OCI-LY1 (cell line): Measurements from ENCODE around the gene HEXIM2.

Source experiments
- H2AFZ ChIP-seq: fragments of 200-600 bp; sonication (generic), shearing (Covaris generic); 2 replicates; pipeline ENCODE4 v1.6.0; 2014; ENCODE audit warnings: antibody characterized with exemption, mild to moderate bottlenecking, low read length
- H3F3A ChIP-seq: fragments of 200-600 bp; sonication (generic), shearing (Covaris generic); 2 replicates; pipeline ENCODE4 v1.6.0; 2014; ENCODE audit warnings: mild to moderate bottlenecking, antibody characterized with exemption, low read length, moderate library complexity; ENCODE audit not compliant: insufficient read depth
- H3K27ac ChIP-seq: fragments of 200-600 bp; sonication (generic); 2 replicates; pipeline ENCODE4 v1.5.1; 2014; ENCODE audit warnings: low read length, mixed run types, mild to moderate bottlenecking, low read depth; ENCODE audit not compliant: poor library complexity, severe bottlenecking
- H3K27me3 ChIP-seq: fragments of 200-600 bp; sonication (generic); 2 replicates; pipeline ENCODE4 v1.6.0; 2014; ENCODE audit warnings: antibody characterized with exemption, mild to moderate bottlenecking, low read length, moderate library complexity; ENCODE audit not compliant: insufficient read depth
- H3K36me3 ChIP-seq: fragments of 200-600 bp; sonication (generic); 2 replicates; pipeline ENCODE4 v1.6.1; 2014; ENCODE audit warnings: mild to moderate bottlenecking, antibody characterized with exemption, low read length, moderate library complexity, mixed read lengths; ENCODE audit not compliant: insufficient read depth
- H3K4me1 ChIP-seq: fragments of 200-600 bp; sonication (generic); 2 replicates; pipeline ENCODE4 v1.5.1; 2014; ENCODE audit warnings: mild to moderate bottlenecking, low read length, moderate library complexity; ENCODE audit not compliant: insufficient read depth, severe bottlenecking
- H3K4me2 ChIP-seq: fragments of 200-600 bp; sonication (generic), shearing (Covaris generic); 2 replicates; pipeline ENCODE4 v1.6.1; 2014; ENCODE audit warnings: low read length
- H3K4me3 ChIP-seq: fragments of 200-600 bp; sonication (generic); 2 replicates; pipeline ENCODE4 v1.5.1; 2014; ENCODE audit warnings: low read length, low read depth, mild to moderate bottlenecking, mixed read lengths; ENCODE audit not compliant: poor library complexity, severe bottlenecking
- H3K79me2 ChIP-seq: fragments of 200-600 bp; shearing (Covaris generic); 2 replicates; pipeline ENCODE4 v1.6.1; 2016; ENCODE audit warnings: mixed run types, low read length, mixed read lengths; ENCODE audit not compliant: insufficient read depth
- H3K9ac ChIP-seq: fragments of 200-600 bp; sonication (generic), shearing (Covaris generic); 2 replicates; pipeline ENCODE4 v1.6.1; 2014; ENCODE audit warnings: mild to moderate bottlenecking, low read length, mixed read lengths
- H3K9me2 ChIP-seq: fragments of 200-600 bp; sonication (generic), shearing (Covaris generic); 2 replicates; pipeline ENCODE4 v1.6.1; 2014; ENCODE audit warnings: low read depth, mild to moderate bottlenecking, low read length, mixed read lengths
- H3K9me3 ChIP-seq: fragments of 200-600 bp; shearing (Covaris generic); 2 replicates; pipeline ENCODE4 v1.6.1; 2014; ENCODE audit warnings: low read length, mixed read lengths
- H4K20me1 ChIP-seq: fragments of 200-600 bp; sonication (generic), shearing (Covaris generic); 2 replicates; pipeline ENCODE4 v1.6.0; 2016; ENCODE audit warnings: mild to moderate bottlenecking, low read length; ENCODE audit not compliant: insufficient read depth
- CTCF ChIP-seq: fragments of 200-600 bp; sonication (generic), shearing (Covaris generic); IDR thresholded peaks from 2 replicates; pipeline ENCODE4 v1.5.1; 2017; ENCODE audit warnings: mild to moderate bottlenecking, antibody characterized with exemption, low read length, moderate library complexity, mixed read lengths
- EZH2 ChIP-seq: fragments of 200-600 bp; sonication (generic), shearing (Covaris generic); IDR thresholded peaks from 2 replicates; pipeline ENCODE4 v1.8.0; 2017; ENCODE audit warnings: borderline replicate concordance, mixed run types, mild to moderate bottlenecking, antibody characterized with exemption, low read length, moderate library complexity, mixed read lengths

HEXIM2 gene

GRCh38 chr17:45132320-45132571, 29.4 kb upstream of the HEXIM2 start, which contains the start of gene PLCD3:
Gene PLCD3 (minus strand): TSS chr17:45132515. CDS start chr17:45132410, 105 bp downstream.
- H3K9me2 ChIP-seq: no peaks in the 10 kb centered on the region
- no peaks in the 10 kb centered on the region for H3F3A ChIP-seq
- H4K20me1 ChIP-seq: no peaks in the 10 kb centered on the region
- TF ChIP-seq EZH2: no peak
- no peak for TF ChIP-seq CTCF
- no peaks in the 10 kb centered on the region for H3K36me3 ChIP-seq
- no peak within 1 kb of the TSS for H2AFZ ChIP-seq
- H3K27me3 ChIP-seq: no peaks in the 10 kb centered on the region
- H3K4me1 ChIP-seq: peaks cover 17% of the 10 kb centered on the region
- peak within 1 kb of the TSS; percentile 92 for H3K4me2 ChIP-seq
- no peaks in the 10 kb centered on the region for H3K79me2 ChIP-seq
- peak within 1 kb of the TSS; percentile 65 for H3K4me3 ChIP-seq
- no peak within 1 kb of the TSS for H3K27ac ChIP-seq
- no peaks in the 10 kb centered on the region for H3K9me3 ChIP-seq
- H3K9ac ChIP-seq: peak within 1 kb of the TSS; percentile 51; the same call in 1 of the 2 replicates

- no peaks in the 10 kb centered on the region for H3K36me3 ChIP-seq
- peak overlapping the region; percentile 51; the same call in 1 of the 2 replicates for H3K9ac ChIP-seq
- H3K4me1 ChIP-seq: peaks cover 17% of the 10 kb centered on the region
- no peaks in the 10 kb centered on the region for H3K27me3 ChIP-seq
- no peaks in the 10 kb centered on the region for H3K9me3 ChIP-seq
- H2AFZ ChIP-seq: no peak overlapping the region
- H3K9me2 ChIP-seq: no peaks in the 10 kb centered on the region
- H3K27ac ChIP-seq: no peak overlapping the region
- H3F3A ChIP-seq: no peaks in the 10 kb centered on the region
- peak overlapping the region; percentile 65 for H3K4me3 ChIP-seq
- TF ChIP-seq EZH2 (no peak), CTCF (peak; percentile 76)
- no peaks in the 10 kb centered on the region for H3K79me2 ChIP-seq
- no peaks in the 10 kb centered on the region for H4K20me1 ChIP-seq
- peak overlapping the region; percentile 92 for H3K4me2 ChIP-seq
Observed at GRCh38 chr17:45132572-45133463, 28.9 kb upstream of the HEXIM2 start.

GRCh38 chr17:45135192-45135977, 26.3 kb upstream of the HEXIM2 start, which contains the start of gene ACBD4:
Gene ACBD4 (plus strand): TSS chr17:45135687. CDS start chr17:45136145, 458 bp downstream.
- no peaks in the 10 kb centered on the region for H4K20me1 ChIP-seq
- H3K4me1 ChIP-seq: peaks cover 17% of the 10 kb centered on the region
- no peak within 1 kb of the TSS for H3K27ac ChIP-seq
- H3F3A ChIP-seq: no peaks in the 10 kb centered on the region
- no peaks in the 10 kb centered on the region for H3K36me3 ChIP-seq
- no peaks in the 10 kb centered on the region for H3K79me2 ChIP-seq
- peak within 1 kb of the TSS; percentile 83 for H3K4me2 ChIP-seq
- no peaks in the 10 kb centered on the region for H3K27me3 ChIP-seq
- no peaks in the 10 kb centered on the region for H3K9me3 ChIP-seq
- peak within 1 kb of the TSS; percentile 60 for H3K4me3 ChIP-seq
- H2AFZ ChIP-seq: no peak within 1 kb of the TSS
- TF ChIP-seq EZH2 (no peak), CTCF (peak; percentile 100)
- no peaks in the 10 kb centered on the region for H3K9me2 ChIP-seq
- peak within 1 kb of the TSS; percentile 60 for H3K9ac ChIP-seq
